H1 (cell line): Measurements from ENCODE around the gene TKTL2. TPM values are rescaled to one million over a fixed set of nuclear protein-coding genes. Genes with fewer than 3 reads are reported as not detected.

ENCODE experiments used
- CEBPB ChIP-seq: IDR thresholded peaks from 2 replicates; pipeline ENCODE4 v1.6.1; 2012; ENCODE audit warnings: low read depth, low read length
- CTCF ChIP-seq, 3 experiments: IDR thresholded peaks; 1 replicate in 2 of 3; 2 replicates in 1 of 3; pipeline versions ENCODE4 v1.5.1 to v1.6.1; 2011; ENCODE audit warnings: low read length in 3 of 3, mild to moderate bottlenecking in 3 of 3, inconsistent platforms in 2 of 3, low read depth in 1 of 3, moderate library complexity in 1 of 3; ENCODE audit not compliant: insufficient read depth in 1 of 3; ENCODE audit errors: control extremely low read depth in 1 of 3
- HDAC6 ChIP-seq: IDR thresholded peaks from one replicate; pipeline ENCODE4 v1.7.1; 2012; ENCODE audit warnings: low read depth, mild to moderate bottlenecking, inconsistent platforms, low read length, moderate library complexity
- JUN ChIP-seq: IDR thresholded peaks from 2 replicates; pipeline ENCODE4 v1.6.1; 2011; ENCODE audit warnings: low read depth, mild to moderate bottlenecking, improper control_type of control experiment, low read length
- NRF1 ChIP-seq: IDR thresholded peaks from 2 replicates; pipeline ENCODE4 v1.6.1; 2011; ENCODE audit warnings: mild to moderate bottlenecking, low read depth, low read length, improper control_type of control experiment
- RXRA ChIP-seq: IDR thresholded peaks from 2 replicates; pipeline ENCODE4 v1.6.1; 2011; ENCODE audit warnings: low read depth, mild to moderate bottlenecking, low read length, moderate library complexity; ENCODE audit not compliant: insufficient read depth
- TAF1 ChIP-seq: IDR thresholded peaks from 2 replicates; pipeline ENCODE4 v1.6.1; 2011; ENCODE audit warnings: mild to moderate bottlenecking, low read depth, low read length
- polyA plus RNA-seq, 7 experiments: library from polyadenylated mRNA; depleted of rRNA in 3 of 7; stranded (reverse) in 5 of 7; unstranded in 2 of 7; fragments of >200 nt in 5 of 7; fragments of 200-250 nt in 2 of 7; gene quantifications; 1 replicate in 5 of 7; 2 replicates in 1 of 7; 4 replicates in 1 of 7; pipeline versions ENCODE4 v1.2.1 to v1.2.3, GENCODE V29; 2011 to 2013; ENCODE audit warnings: missing spikeins in 2 of 7, mixed read lengths in 2 of 7
- total RNA-seq: library from RNA; stranded (reverse); fragmentation: NEBNext Ultra II Directional; extraction: Animal tissue kit (Norgen Biotek cat#: 25700); gene quantifications from 2 replicates; pipeline ENCODE4 v1.2.1, GENCODE V29; 2021

Gene TKTL2
- total and polyA plus RNA-seq, 2 of the 8 experiments (the other 6 are each of a cell fraction or from before 2014, with no cell fraction given): not detected

DNA sequence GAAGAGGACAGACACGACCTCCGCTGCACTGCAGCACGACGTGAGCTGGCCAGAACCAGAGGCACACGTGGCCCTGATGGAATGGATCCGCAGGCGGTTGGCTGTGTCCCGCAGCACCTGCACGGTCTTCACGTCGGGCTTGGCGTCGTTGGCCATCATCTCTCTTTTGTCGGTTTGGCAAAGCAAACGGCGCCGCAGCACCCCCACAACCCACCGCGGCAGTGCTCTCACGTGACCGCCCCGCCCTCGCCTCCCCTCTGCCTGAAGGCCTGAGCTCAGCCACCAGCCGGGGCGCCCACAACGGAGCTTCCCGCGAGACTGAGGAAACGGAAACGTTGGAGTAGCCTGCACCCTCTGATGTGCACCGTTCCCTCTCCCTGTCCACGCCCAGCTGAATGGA lies at the start of gene TKTL2 (continued):
- TF ChIP-seq CTCF (IDR thresholded peaks at IDR 0.05; ENCODE audit: control extremely low read depth in 1 of 3, insufficient read depth in 1 of 3, low read depth in 1 of 3, low read length in 3 of 3) (no peak), RXRA (no peak), HDAC6 (no peak), JUN (no peak), NRF1 (no peak), CEBPB (no peak), TAF1 (no peak)
- TF ChIP-seq, all 59 proteins: peak for 0
